ENCODE data around the gene KLF18.

KLF18 gene

DNA sequence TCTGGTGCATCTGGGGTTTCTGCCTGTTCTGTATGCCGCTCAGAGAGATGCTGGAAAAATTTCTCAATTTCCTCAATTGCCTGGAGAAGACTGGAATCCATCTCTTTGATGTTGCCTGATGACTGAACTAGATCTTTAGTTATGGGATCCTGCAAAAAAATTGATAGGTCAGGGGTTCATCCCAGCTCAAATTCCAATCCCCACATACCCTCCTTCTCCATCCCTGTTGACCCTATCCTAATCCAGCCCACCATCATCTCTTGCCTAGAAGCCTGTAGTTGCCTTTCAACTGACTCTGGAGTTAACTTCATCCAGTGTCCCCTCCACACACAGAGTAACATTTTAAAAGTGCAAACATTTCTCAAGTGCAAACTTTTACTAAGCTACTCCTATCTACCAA is at the start of gene KLF18:
KLF18 (minus strand) TSS at position 101 of the 400 bp plus-strand sequence; CDS start at position 101, 0 bp downstream.
- Histone ChIP-seq H3K9me3 (replicated peaks in 1 of 11) (peaks cover 31 to 35% (median 34%) of the 10 kb centered on the region in 11 experiments), H3K27me3 (no peaks in the 10 kb centered on the region)
- no peak for TF ChIP-seq Cebpa-rat (IDR thresholded peaks at IDR 0.05)

DNA sequence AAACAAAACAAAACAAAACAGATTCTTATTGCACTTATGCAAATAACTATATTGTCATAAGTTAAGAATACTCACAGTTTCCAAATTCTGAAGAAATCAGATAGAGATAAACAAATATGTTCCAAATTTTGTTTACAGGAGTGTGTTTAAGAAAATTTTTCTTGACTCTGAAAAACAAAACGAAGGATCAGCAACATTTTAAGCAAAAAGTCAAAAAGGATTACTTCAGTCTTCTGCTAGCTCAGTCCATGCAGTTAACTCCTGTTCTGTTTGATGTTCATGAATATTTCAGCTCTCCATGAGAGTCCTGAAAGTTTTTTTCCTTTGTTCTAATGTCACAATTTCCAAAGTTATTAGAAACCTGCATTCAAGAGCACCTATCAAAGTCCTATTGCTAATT is 33.2 kb upstream of the KLF18 start:
- no peak overlapping the region for H3K27ac ChIP-seq
- peaks cover 60 to 84% (median 78%) of the 10 kb centered on the region in 11 experiments for H3K9me3 ChIP-seq (replicated peaks in 1 of 11)
- H3K4me2 ChIP-seq = no peak overlapping the region
- H3K9ac ChIP-seq = no peak overlapping the region
- H3K36me3 ChIP-seq = peaks cover 0 to 4% (median 0%) of the 10 kb centered on the region in 11 experiments; a peak in 2 of 22 replicates
- H4K20me1 ChIP-seq = no peaks in the 10 kb centered on the region
- H3K27me3 ChIP-seq = no peaks in the 10 kb centered on the region
- H3K4me3 ChIP-seq = no peak overlapping the region
- peaks cover 0 to 2% (median under 1%) of the 10 kb centered on the region in 10 experiments; a peak in 8 of 20 replicates for H3K4me1 ChIP-seq
- no peak for TF ChIP-seq Cebpa-rat (IDR thresholded peaks at IDR 0.05)

More for the DNA sequence above, at the start of gene KLF18:
- H3K4me1 ChIP-seq = no peaks in the 10 kb centered on the region
- no peaks in the 10 kb centered on the region for H4K20me1 ChIP-seq
- no peak within 1 kb of the TSS for H3K27ac ChIP-seq
- no peaks in the 10 kb centered on the region for H3K36me3 ChIP-seq
- no peak within 1 kb of the TSS for H3K4me3 ChIP-seq
- no peak within 1 kb of the TSS for H3K4me2 ChIP-seq
- H3K9ac ChIP-seq = no peak within 1 kb of the TSS

DNA sequence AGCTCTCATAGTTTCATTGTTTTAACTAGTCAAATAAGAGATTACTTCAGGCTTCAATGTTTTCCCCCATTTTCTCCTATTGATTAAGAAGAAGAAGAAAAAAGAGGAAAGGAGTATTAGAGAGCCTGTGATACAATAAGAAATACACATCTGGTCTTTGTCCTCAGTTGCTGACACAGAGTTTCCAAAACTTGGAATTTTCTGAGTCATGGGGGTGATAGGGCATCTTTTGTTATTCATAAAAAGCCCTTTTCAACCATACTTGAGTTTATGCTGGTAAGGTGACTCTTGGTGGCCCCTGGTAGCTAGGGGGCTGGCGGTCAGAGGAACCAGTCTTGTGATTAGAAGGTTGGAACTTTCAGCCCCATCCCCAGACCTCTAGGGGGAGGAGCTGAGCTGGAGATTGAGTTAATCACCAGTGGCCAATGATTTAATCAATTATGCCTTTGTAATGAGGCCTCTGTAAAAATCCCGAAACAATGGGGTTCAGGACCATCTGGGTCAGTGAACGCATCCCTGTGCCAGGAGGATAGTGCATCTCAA is 28.9 kb upstream of the KLF18 start:
- Histone ChIP-seq H3K4me2 (no peak overlapping the region), H3K9ac (no peak overlapping the region), H3K9me3 (replicated peaks in 1 of 11) (peaks cover 59 to 90% (median 71%) of the 10 kb centered on the region in 11 experiments), H3K27me3 (no peaks in the 10 kb centered on the region), H3K4me1 (peaks cover 0 to 16% (median 14%) of the 10 kb centered on the region in 10 experiments; a peak in 15 of 20 replicates), H3K27ac (no peak overlapping the region), H3K4me3 (no peak overlapping the region), H3K36me3 (peaks cover 0 to 4% (median 0%) of the 10 kb centered on the region in 11 experiments; a peak in 2 of 22 replicates), H4K20me1 (no peaks in the 10 kb centered on the region)
- TF ChIP-seq Cebpa-rat (IDR thresholded peaks at IDR 0.05) = no peak

GRCh38 chr1:44168520-44169098 is 27.2 kb upstream of the KLF18 start:
- no peak overlapping the region for H3K4me3 ChIP-seq
- H3K27ac ChIP-seq = no peak overlapping the region; a peak in 1 of 22 replicates
- H3K4me2 ChIP-seq = peak overlapping the region in 9 of 11 experiments; percentile 26 to 74 (median 64); a peak in 18 of 22 replicates
- H3K4me1 ChIP-seq = peaks cover 0 to 16% (median 14%) of the 10 kb centered on the region in 10 experiments; a peak in 15 of 20 replicates
- H3K9me3 ChIP-seq (replicated peaks in 1 of 11) = peaks cover 41 to 73% (median 53%) of the 10 kb centered on the region in 11 experiments
- no peaks in the 10 kb centered on the region for H3K27me3 ChIP-seq
- H3K36me3 ChIP-seq = no peaks in the 10 kb centered on the region; a peak in 1 of 22 replicates
- TF ChIP-seq Cebpa-rat (IDR thresholded peaks at IDR 0.05) = no peak
- H3K9ac ChIP-seq = no peak overlapping the region
- no peaks in the 10 kb centered on the region for H4K20me1 ChIP-seq

DNA sequence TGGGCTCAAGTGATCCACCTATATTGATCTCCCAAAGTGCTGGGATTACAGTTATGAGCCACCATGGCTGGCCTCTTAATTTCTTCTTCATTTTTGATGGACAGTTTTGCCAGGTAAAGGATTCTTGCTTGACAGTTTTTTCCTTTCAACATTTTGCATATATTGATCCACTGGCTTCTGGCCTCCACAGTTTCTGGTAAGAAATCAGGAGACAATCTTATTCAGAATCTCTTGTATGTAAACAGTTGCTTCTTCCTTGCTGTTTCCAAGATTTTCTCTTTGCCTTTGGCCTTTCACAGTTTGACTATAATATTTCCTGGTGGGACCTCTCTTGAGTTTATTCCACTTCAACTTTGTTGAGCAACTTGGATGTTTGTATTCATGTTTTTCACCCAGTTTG is 20.1 kb upstream of the KLF18 start:
- H4K20me1 ChIP-seq = no peaks in the 10 kb centered on the region
- H3K4me1 ChIP-seq = no peaks in the 10 kb centered on the region
- peaks cover 0 to 18% (median 4%) of the 10 kb centered on the region in 11 experiments; a peak in 5 of 22 replicates for H3K9me3 ChIP-seq (replicated peaks in 1 of 11)
- H3K9ac ChIP-seq = no peak overlapping the region
- no peak overlapping the region for H3K27ac ChIP-seq
- no peaks in the 10 kb centered on the region for H3K27me3 ChIP-seq
- no peak overlapping the region for H3K4me3 ChIP-seq
- no peaks in the 10 kb centered on the region for H3K36me3 ChIP-seq
- TF ChIP-seq Cebpa-rat (IDR thresholded peaks at IDR 0.05) = no peak
- no peak overlapping the region for H3K4me2 ChIP-seq

GRCh38 chr1:44158871-44159270 is 17.4 kb upstream of the KLF18 start:
- Histone ChIP-seq H3K4me2 (no peak overlapping the region), H3K27me3 (no peaks in the 10 kb centered on the region), H3K4me3 (no peak overlapping the region), H4K20me1 (no peaks in the 10 kb centered on the region), H3K9ac (no peak overlapping the region), H3K9me3 (replicated peaks in 1 of 11) (peaks cover 0 to 18% (median 0%) of the 10 kb centered on the region in 11 experiments; a peak in 5 of 22 replicates), H3K4me1 (no peaks in the 10 kb centered on the region), H3K36me3 (no peaks in the 10 kb centered on the region), H3K27ac (no peak overlapping the region)
- no peak for TF ChIP-seq Cebpa-rat (IDR thresholded peaks at IDR 0.05)

DNA sequence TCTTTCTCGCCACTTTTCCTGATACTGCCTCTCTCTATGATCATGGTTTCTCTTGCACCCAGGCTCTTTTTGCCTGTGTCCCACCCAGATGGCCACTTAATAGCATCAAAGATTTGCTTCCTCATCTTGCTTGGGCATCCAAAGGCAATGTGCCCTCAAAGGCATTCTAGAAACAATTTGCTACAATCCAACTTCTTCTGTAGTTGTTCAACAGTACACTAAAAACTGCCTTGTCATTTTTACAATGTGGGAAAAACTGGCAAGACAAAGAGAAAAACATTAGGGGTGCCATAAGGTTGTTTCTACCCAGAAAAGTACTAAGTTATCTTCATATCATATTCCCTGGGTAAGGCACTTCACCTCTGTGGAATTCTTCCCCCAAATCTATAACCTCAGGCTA is 16.5 kb upstream of the KLF18 start:
- no peak overlapping the region for H3K4me2 ChIP-seq
- peaks cover 0 to 18% (median 0%) of the 10 kb centered on the region in 11 experiments; a peak in 5 of 22 replicates for H3K9me3 ChIP-seq (replicated peaks in 1 of 11)
- H3K36me3 ChIP-seq = no peaks in the 10 kb centered on the region
- no peak overlapping the region for H3K9ac ChIP-seq
- no peaks in the 10 kb centered on the region for H4K20me1 ChIP-seq
- H3K4me3 ChIP-seq = no peak overlapping the region
- H3K27me3 ChIP-seq = no peaks in the 10 kb centered on the region
- H3K27ac ChIP-seq = no peak overlapping the region
- no peak for TF ChIP-seq Cebpa-rat (IDR thresholded peaks at IDR 0.05)
- no peaks in the 10 kb centered on the region for H3K4me1 ChIP-seq

- H3K9ac ChIP-seq = no peak overlapping the region
- no peak for TF ChIP-seq Cebpa-rat (IDR thresholded peaks at IDR 0.05)
- H4K20me1 ChIP-seq = no peaks in the 10 kb centered on the region
- H3K4me2 ChIP-seq = no peak overlapping the region
- no peak overlapping the region for H3K4me3 ChIP-seq
- no peaks in the 10 kb centered on the region for H3K9me3 ChIP-seq (replicated peaks in 1 of 11)
- H3K27ac ChIP-seq = no peak overlapping the region
- H3K27me3 ChIP-seq = no peaks in the 10 kb centered on the region
- H3K4me1 ChIP-seq = peaks cover 0 to 1% (median 0%) of the 10 kb centered on the region in 10 experiments; a peak in 3 of 20 replicates
- H3K36me3 ChIP-seq = no peaks in the 10 kb centered on the region
These were observed 12.6 kb upstream of the KLF18 start for GRCh38 chr1:44154049-44154448.

- Histone ChIP-seq H3K27me3 (no peaks in the 10 kb centered on the region), H3K4me1 (peaks cover 2 to 15% (median 12%) of the 10 kb centered on the region in 10 experiments; a peak in 16 of 20 replicates), H3K4me3 (no peak overlapping the region), H3K9ac (no peak overlapping the region), H3K27ac (no peak overlapping the region), H3K9me3 (replicated peaks in 1 of 11) (no peaks in the 10 kb centered on the region), H3K36me3 (no peaks in the 10 kb centered on the region), H4K20me1 (no peaks in the 10 kb centered on the region), H3K4me2 (no peak overlapping the region)
- no peak for TF ChIP-seq Cebpa-rat (IDR thresholded peaks at IDR 0.05)
These were observed 11.3 kb upstream of the KLF18 start for GRCh38 chr1:44152692-44153091.

Data from BLaER1 treated with 17β-estradiol and CSF1 and Interleukin-3, amounts not matched to agents 10 nM and 100 nM (cell line).